HK-2 (cell line): Measurements from ENCODE around the gene NSF.
"Not testable (repeated sequence)": the region's sequence is repeated elsewhere in the genome, so short reads cannot be mapped to it uniquely, and the experiment has no call there.

ENCODE experiments used
- DNase-seq: peaks from one replicate; pipeline ENCODE4 v3.0.0-alpha.2; 2018; ENCODE audit not compliant: unreplicated experiment

The NSF gene

GRCh38 chr17:46590157-46591146 lies at the start of gene NSF:
Gene NSF (plus strand): TSS chr17:46590669. CDS start chr17:46590776, 107 bp downstream.
- DNase-seq: not testable (repeated sequence)

GRCh38 chr17:46548607-46549006 lies 41.9 kb upstream of the NSF start:
- not testable (repeated sequence) for DNase-seq

GRCh38 chr17:46559155-46559554 lies 31.3 kb upstream of the NSF start:
- not testable (repeated sequence) for DNase-seq

- not testable (repeated sequence) for DNase-seq
Observed at GRCh38 chr17:46560048-46560447, 30.4 kb upstream of the NSF start.

GRCh38 chr17:46566284-46566683 lies 24.2 kb upstream of the NSF start:
- not testable (repeated sequence) for DNase-seq

- DNase-seq: not testable (repeated sequence)
Observed at GRCh38 chr17:46566980-46567379, 23.5 kb upstream of the NSF start.

GRCh38 chr17:46571796-46572195 lies 18.7 kb upstream of the NSF start:
- not testable (repeated sequence) for DNase-seq

GRCh38 chr17:46579083-46580075 lies 11.1 kb upstream of the NSF start, which contains the start of gene ARL17A:
Gene ARL17A (minus strand): TSS chr17:46579691. CDS start chr17:46576322, 3,369 bp downstream.
- not testable (repeated sequence) for DNase-seq

GRCh38 chr17:46580082-46580481 lies 10.4 kb upstream of the NSF start:
- not testable (repeated sequence) for DNase-seq

- not testable (repeated sequence) for DNase-seq
Observed at GRCh38 chr17:46585444-46585843, 5.0 kb upstream of the NSF start.

- DNase-seq: not testable (repeated sequence)
Observed at GRCh38 chr17:46591332-46591731, 863 bp downstream of the NSF start.

GRCh38 chr17:46598344-46598931 lies 8.0 kb downstream of the NSF start:
- not testable (repeated sequence) for DNase-seq

GRCh38 chr17:46600767-46601166 lies 10.3 kb downstream of the NSF start:
- not testable (repeated sequence) for DNase-seq

GRCh38 chr17:46603125-46603524 lies 12.7 kb downstream of the NSF start:
- DNase-seq: not testable (repeated sequence)

- not testable (repeated sequence) for DNase-seq
Observed at GRCh38 chr17:46611304-46611703, 20.8 kb downstream of the NSF start.

- not testable (repeated sequence) for DNase-seq
Observed at GRCh38 chr17:46613876-46614275, 23.4 kb downstream of the NSF start.

- DNase-seq: not testable (repeated sequence)
Observed at GRCh38 chr17:46617121-46617520, 26.7 kb downstream of the NSF start.

- not testable (repeated sequence) for DNase-seq
Observed at GRCh38 chr17:46618975-46619374, 28.5 kb downstream of the NSF start.

GRCh38 chr17:46623790-46624189 lies 33.3 kb downstream of the NSF start:
- DNase-seq: not testable (repeated sequence)

GRCh38 chr17:46624726-46625125 lies 34.3 kb downstream of the NSF start:
- not testable (repeated sequence) for DNase-seq

- not testable (repeated sequence) for DNase-seq
Observed at GRCh38 chr17:46627452-46627851, 37.0 kb downstream of the NSF start.
